ENCODE measurements around the gene MTCH1.

DNA sequence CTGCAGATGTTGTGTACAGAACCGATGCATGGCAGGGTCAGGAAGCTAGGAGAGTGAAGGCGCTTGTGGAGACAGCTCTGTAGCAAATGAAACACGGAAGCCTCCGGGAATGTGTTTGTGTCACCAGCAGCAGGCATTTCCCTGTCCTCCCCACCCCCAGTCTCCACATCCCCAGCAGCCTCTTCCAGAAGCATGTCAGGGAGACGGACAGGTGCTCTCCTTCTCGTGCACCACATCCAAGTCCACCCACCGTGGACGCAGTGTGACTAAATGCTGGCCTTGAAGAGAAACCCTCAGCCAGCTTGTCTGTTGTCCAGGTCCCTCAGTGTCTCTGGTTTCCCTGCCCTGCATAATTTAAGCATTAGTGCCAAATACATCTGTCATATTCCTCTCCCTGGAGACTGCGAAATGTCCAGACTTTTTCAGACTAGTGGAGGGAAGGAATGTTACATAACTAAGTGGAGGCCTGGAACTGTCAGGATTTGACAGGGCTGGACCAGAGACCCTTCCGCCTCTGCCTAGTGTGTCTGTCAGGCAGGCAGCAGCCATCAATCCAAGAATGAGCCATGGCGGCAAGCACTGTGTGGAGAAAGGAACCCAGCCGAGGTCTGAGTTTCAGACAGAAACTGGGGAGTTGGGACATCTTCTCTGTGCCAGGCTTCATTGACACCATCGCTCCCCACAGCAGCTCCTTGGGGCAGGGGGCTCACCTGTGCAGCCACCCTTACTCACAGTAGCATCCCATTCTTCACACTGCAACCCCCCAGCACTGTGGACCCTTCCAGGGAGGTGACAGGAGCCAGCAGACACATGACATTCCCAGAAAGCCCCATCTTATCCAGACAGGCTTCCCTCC, 58.1 kb downstream of the MTCH1 start:
- TF ChIP-seq, protein P1, sequence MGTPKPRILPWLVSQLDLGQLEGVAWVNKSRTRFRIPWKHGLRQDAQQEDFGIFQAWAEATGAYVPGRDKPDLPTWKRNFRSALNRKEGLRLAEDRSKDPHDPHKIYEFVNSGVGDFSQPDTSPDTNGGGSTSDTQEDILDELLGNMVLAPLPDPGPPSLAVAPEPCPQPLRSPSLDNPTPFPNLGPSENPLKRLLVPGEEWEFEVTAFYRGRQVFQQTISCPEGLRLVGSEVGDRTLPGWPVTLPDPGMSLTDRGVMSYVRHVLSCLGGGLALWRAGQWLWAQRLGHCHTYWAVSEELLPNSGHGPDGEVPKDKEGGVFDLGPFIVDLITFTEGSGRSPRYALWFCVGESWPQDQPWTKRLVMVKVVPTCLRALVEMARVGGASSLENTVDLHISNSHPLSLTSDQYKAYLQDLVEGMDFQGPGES (IDR thresholded peaks at IDR 0.05), result no peak
- no peak for TF ChIP-seq BCL11A (IDR thresholded peaks at IDR 0.05; ENCODE audit: low read depth, low read length)
- no peak for TF ChIP-seq POLR2AphosphoS5 (IDR thresholded peaks at IDR 0.05; ENCODE audit: low read length)
- TF ChIP-seq, protein P2, sequence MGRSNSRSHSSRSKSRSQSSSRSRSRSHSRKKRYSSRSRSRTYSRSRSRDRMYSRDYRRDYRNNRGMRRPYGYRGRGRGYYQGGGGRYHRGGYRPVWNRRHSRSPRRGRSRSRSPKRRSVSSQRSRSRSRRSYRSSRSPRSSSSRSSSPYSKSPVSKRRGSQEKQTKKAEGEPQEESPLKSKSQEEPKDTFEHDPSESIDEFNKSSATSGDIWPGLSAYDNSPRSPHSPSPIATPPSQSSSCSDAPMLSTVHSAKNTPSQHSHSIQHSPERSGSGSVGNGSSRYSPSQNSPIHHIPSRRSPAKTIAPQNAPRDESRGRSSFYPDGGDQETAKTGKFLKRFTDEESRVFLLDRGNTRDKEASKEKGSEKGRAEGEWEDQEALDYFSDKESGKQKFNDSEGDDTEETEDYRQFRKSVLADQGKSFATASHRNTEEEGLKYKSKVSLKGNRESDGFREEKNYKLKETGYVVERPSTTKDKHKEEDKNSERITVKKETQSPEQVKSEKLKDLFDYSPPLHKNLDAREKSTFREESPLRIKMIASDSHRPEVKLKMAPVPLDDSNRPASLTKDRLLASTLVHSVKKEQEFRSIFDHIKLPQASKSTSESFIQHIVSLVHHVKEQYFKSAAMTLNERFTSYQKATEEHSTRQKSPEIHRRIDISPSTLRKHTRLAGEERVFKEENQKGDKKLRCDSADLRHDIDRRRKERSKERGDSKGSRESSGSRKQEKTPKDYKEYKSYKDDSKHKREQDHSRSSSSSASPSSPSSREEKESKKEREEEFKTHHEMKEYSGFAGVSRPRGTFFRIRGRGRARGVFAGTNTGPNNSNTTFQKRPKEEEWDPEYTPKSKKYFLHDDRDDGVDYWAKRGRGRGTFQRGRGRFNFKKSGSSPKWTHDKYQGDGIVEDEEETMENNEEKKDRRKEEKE (IDR thresholded peaks at IDR 0.05), result no peak
- TF ChIP-seq MYC (IDR thresholded peaks at IDR 0.05; ENCODE audit: insufficient read depth, insufficient read length, insufficient replicate concordance, low read length, severe bottlenecking), result no peak
- TF ChIP-seq RAD51 (IDR thresholded peaks at IDR 0.05), result no peak
- no peak for TF ChIP-seq TARDBP (IDR thresholded peaks at IDR 0.05; ENCODE audit: borderline replicate concordance)
- no peak for TF ChIP-seq JUND (IDR thresholded peaks at IDR 0.05; ENCODE audit: low read depth, low read length)
- no peak for TF ChIP-seq YBX1 (IDR thresholded peaks at IDR 0.05)
